ENCODE data around the gene MISP. TPM values are rescaled to one million over a fixed set of nuclear protein-coding genes. Genes with fewer than 3 reads are reported as not detected.

Gene MISP
- total RNA-seq, 6 experiments from 2014 or later = 0.05 to 0.07 TPM; not detected in 4

DNA sequence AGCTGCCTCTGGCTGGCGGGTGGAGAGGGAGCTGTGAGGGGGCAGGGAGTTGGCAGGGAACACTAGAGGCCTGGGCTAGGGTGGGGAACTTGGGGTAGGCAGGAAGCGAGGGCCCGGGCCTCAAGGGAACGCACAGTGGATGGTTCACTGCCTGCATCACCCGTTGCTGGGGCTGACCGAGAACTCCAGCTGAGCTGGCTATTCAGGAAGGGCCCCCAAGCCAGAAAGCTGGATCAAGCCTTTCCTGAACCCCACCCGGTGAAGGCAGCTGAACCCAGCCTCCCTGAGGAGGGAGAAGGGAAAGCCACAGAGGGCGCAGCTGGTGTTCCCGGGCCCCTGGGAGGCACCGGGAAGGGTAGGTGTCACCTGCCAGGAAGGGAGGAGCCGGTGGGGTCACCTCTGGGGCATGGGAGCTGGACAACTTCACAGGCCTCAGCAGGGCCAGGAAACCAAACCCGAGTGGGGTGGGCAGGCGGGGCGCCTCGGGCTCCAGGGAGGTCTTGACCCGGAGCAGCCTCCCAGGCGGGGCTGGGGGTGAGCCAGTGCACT, 28.3 kb upstream of the MISP start:
- H3K27me3 Mint-ChIP-seq (ENCODE audit: insufficient read depth) = peaks cover 6% of the 10 kb centered on the region; the same call in 1 of the 2 replicates
- H3K36me3 Mint-ChIP-seq (ENCODE audit: low read depth) = no peaks in the 10 kb centered on the region
- TF ChIP-seq, protein P1, sequence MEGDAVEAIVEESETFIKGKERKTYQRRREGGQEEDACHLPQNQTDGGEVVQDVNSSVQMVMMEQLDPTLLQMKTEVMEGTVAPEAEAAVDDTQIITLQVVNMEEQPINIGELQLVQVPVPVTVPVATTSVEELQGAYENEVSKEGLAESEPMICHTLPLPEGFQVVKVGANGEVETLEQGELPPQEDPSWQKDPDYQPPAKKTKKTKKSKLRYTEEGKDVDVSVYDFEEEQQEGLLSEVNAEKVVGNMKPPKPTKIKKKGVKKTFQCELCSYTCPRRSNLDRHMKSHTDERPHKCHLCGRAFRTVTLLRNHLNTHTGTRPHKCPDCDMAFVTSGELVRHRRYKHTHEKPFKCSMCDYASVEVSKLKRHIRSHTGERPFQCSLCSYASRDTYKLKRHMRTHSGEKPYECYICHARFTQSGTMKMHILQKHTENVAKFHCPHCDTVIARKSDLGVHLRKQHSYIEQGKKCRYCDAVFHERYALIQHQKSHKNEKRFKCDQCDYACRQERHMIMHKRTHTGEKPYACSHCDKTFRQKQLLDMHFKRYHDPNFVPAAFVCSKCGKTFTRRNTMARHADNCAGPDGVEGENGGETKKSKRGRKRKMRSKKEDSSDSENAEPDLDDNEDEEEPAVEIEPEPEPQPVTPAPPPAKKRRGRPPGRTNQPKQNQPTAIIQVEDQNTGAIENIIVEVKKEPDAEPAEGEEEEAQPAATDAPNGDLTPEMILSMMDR (IDR thresholded peaks at IDR 0.05) = no peak
- H3K9me3 Mint-ChIP-seq = no peaks in the 10 kb centered on the region
- no peak overlapping the region for H3K4me3 Mint-ChIP-seq
- no peak for DNase-seq
- H3K27ac Mint-ChIP-seq = no peak overlapping the region
- no peaks in the 10 kb centered on the region for H3K4me1 Mint-ChIP-seq (ENCODE audit: low read depth)

DNA sequence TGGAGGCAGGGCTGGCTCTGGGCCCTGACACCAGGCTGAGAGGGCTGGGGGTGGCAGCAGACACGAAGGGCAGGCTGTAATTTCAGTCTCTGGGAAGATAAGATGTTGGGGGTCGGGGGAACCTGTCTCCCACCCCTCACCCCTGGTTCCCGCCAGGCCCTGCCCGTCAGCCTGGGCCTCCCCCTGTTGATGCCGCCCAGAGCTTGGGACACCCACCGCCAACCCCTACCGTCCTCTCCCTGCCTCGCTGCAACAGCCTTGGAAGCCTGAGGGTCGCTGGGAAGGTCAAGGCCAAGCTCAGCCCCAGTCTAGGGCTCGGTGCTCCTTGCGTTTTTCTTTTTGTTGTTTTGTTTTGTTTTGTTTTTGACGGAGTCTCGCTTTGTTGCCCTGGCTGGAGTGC, 27.7 kb upstream of the MISP start:
- DNase-seq = no peak
- Mint-ChIP-seq H3K4me3 (no peak overlapping the region), H3K36me3 (ENCODE audit: low read depth) (no peaks in the 10 kb centered on the region), H3K27ac (no peak overlapping the region), H3K9me3 (no peaks in the 10 kb centered on the region), H3K4me1 (ENCODE audit: low read depth) (no peaks in the 10 kb centered on the region), H3K27me3 (ENCODE audit: insufficient read depth) (peaks cover 6% of the 10 kb centered on the region; the same call in 1 of the 2 replicates)
- TF ChIP-seq, protein P1 (IDR thresholded peaks at IDR 0.05) = no peak

DNA sequence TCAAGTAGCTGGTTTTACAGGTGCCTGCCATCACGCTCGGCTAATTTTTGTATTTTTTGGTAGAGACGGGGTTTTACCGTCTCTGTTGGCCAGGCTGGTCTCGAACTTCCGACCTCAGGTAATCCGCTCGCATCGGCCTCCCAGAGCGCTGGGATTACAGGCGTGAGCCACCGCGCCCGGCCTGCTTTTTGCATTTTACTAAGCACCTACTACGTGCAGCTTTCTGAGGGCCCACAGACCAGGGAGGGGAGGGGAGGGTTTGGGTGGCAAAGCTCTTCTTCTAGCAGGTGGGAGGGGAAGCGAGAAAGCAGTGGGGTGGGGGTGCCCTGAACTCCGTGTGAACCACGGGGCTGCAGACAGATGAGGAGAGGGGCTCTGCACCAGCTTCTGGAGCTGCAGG, 27.2 kb upstream of the MISP start:
- Mint-ChIP-seq H3K27me3 (ENCODE audit: insufficient read depth) (peaks cover 3% of the 10 kb centered on the region; the same call in 1 of the 2 replicates), H3K9me3 (no peaks in the 10 kb centered on the region), H3K4me3 (no peak overlapping the region), H3K36me3 (ENCODE audit: low read depth) (no peaks in the 10 kb centered on the region), H3K4me1 (ENCODE audit: low read depth) (no peaks in the 10 kb centered on the region), H3K27ac (no peak overlapping the region)
- DNase-seq = no peak
- TF ChIP-seq, protein P1 (IDR thresholded peaks at IDR 0.05) = no peak

DNA sequence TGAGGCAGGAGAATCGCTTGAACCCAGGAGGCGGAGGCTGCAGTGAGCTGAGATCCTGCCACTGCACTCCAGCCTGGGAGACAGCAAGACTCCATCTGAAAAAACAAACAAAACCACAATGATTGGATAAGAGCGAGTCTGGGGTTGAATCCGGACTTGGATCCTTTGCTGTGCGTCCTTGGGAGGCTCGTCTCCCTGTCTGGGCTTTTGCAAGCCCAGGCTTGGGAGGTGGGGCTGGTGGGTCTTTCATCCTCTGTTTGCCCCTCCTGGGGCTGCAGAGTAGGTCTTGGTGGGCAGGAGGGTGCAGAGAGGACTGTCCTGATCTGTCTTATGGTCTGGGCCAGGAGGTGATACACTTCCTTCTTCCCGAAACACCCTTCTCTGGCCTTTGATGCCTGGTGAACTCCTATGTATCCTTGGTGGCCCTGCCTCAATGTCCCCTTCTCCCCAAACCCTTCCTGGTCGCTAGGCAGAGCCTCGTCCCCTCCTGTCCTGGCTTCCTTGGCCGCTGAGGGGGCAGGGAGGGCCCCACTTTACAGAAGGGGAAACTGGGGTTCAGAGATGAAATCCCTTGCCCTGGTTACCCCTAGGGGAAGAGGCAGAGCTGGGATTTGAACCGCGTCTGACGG, 25.3 kb upstream of the MISP start:
- Mint-ChIP-seq H3K4me1 (ENCODE audit: low read depth) (no peaks in the 10 kb centered on the region), H3K36me3 (ENCODE audit: low read depth) (no peaks in the 10 kb centered on the region), H3K27ac (no peak overlapping the region)

DNA sequence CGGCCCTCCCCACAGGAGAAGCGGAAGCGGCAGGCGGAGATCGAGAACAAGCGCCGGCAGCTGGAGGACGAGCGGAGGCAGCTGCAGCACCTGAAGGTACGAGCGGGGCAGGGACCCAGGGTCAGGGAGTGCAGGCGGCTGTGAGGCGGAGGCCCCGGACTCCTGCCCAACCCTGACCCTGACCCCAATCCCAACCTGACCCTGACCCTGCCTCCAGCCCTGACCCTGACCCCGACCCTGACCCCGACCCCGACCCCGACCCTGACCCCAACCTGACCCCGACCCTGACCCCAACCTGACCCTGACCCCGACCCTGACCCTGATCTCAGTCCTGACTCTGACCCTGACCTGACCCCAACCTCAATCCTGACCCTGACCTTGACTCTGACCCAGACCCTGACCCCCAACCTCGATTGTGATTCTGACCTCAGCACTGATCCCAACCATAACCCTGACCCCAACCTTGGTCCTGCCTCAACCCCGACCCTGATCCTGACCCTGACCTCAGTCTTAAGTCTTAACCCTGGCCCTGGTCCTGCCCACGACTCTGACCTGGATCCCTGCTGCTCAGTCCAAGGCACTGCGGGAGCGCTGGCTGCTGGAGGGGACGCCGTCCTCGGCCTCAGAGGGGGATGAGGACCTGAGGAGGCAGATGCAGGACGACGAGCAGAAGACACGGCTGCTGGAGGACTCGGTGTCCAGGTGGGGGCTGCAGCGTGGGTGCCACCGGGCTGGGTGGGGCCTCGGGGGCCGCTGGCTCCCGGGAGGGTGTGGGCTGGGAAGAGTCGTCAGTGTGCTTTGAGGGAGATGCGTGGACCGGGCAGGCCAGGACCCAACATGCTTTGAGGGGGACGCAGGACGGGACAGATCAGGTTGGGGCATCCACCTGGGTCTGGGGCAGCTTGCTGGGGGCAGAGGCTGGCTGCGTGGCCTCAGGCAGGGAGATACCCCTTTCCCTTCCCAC, 23.6 kb upstream of the MISP start:
- Mint-ChIP-seq H3K27ac (no peak overlapping the region), H3K27me3 (ENCODE audit: insufficient read depth) (no peaks in the 10 kb centered on the region; the same call in 1 of the 2 replicates), H3K9me3 (no peaks in the 10 kb centered on the region), H3K4me3 (no peak overlapping the region), H3K36me3 (ENCODE audit: low read depth) (no peaks in the 10 kb centered on the region), H3K4me1 (ENCODE audit: low read depth) (no peaks in the 10 kb centered on the region)
- TF ChIP-seq, protein P1 (IDR thresholded peaks at IDR 0.05) = no peak
- DNase-seq = no peak

More for the DNA sequence above, 25.3 kb upstream of the MISP start:
- DNase-seq = no peak
- H3K27me3 Mint-ChIP-seq (ENCODE audit: insufficient read depth) = peaks cover 3% of the 10 kb centered on the region; the same call in 1 of the 2 replicates
- TF ChIP-seq, protein P1 (IDR thresholded peaks at IDR 0.05) = no peak
- H3K4me3 Mint-ChIP-seq = no peak overlapping the region
- no peaks in the 10 kb centered on the region for H3K9me3 Mint-ChIP-seq
